BJ (cell line): ENCODE measurements around the gene MROH9. TPM values are rescaled to one million over a fixed set of nuclear protein-coding genes. Genes with fewer than 3 reads are reported as not detected.
A peak's percentile ranks its signal among the peaks of the same experiment; 100 is the strongest.

Experiments used
- CTCF ChIA-PET: fragments of 350-600 bp; formaldehyde crosslinking; extraction: SDS; loops from one replicate; lab custom pipeline; 2021; ENCODE audit warnings: antibody characterized with exemption, inconsistent platforms; lab: Yijun Ruan, JAX
- POLR2A ChIA-PET: fragments of 300-600 bp; sonication (Branson Sonifier 250); formaldehyde crosslinking; extraction: SDS; loops from one replicate; lab custom pipeline; 2021; ENCODE audit warnings: antibody characterized with exemption; lab: Charles Lee
- DNase-seq: peaks from one replicate; pipeline ENCODE4 v3.0.0-alpha.2; 2011; ENCODE audit warnings: low read depth
- H3K27me3 ChIP-seq: 2 replicates; pipeline ENCODE4 v1.6.0; 2011; ENCODE audit warnings: low read length; ENCODE audit not compliant: control insufficient read depth, insufficient read depth
- H3K36me3 ChIP-seq: 2 replicates; pipeline ENCODE4 v1.5.1; 2011; ENCODE audit warnings: low read length; ENCODE audit not compliant: control insufficient read depth, insufficient read depth
- H3K4me3 ChIP-seq: 2 replicates; pipeline ENCODE4 v1.5.1; 2011; ENCODE audit warnings: low read depth, mild to moderate bottlenecking, control low read depth, low read length
- CTCF ChIP-seq: IDR thresholded peaks from 2 replicates; pipeline ENCODE4 v1.5.1; 2011; ENCODE audit warnings: low read depth, mild to moderate bottlenecking, control low read depth, inconsistent platforms, low read length, moderate library complexity; ENCODE audit not compliant: insufficient read depth
- polyA plus RNA-seq: library from polyadenylated mRNA; depleted of rRNA; stranded (reverse); fragments of >200 nt; gene quantifications from 2 replicates; pipeline ENCODE4 v1.2.3, GENCODE V29; 2011

The MROH9 gene
- polyA plus RNA-seq, 1 experiment: 0.10 TPM

DNA sequence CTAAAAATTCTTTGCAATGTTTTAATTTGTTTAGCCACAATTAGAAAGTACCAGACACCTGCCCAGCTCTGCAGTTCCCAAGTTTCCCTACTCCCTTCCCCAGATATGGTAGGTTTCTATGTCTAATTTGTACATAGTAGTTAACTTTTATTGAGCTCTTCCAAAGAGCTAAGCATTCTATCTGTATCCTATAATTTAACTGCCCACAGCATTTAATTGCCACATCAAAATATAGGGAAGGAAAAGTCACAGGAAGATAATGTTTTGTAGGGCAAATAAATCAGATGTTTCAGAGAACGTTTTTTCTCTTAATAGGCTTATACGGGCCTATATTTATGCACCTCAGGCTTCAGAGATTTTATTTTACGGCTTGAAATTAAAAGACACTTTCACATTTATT is 139.7 kb downstream of the MROH9 start:
- Histone ChIP-seq H3K4me3 (no peak overlapping the region), H3K36me3 (no peaks in the 10 kb centered on the region), H3K27me3 (no peaks in the 10 kb centered on the region)
- CTCF ChIA-PET: interaction anchor here (1.2 kb wide), 1 partner anchor 9 kb away, joined by 3 read pairs; no protein-coding TSS in a partner anchor
- DNase-seq: no peak
- TF ChIP-seq CTCF: no peak
- POLR2A ChIA-PET: no interaction called here

GRCh38 chr1:171081314-171081753 is 146.0 kb downstream of the MROH9 start:
- no peak overlapping the region for H3K4me3 ChIP-seq
- POLR2A ChIA-PET: interaction anchor here (0.6 to 1.2 kb wide), 3 partner anchors 141 to 417 kb away, joined by 3 read pairs; partner anchors contain the start of gene PRRX1
- peak; percentile 46 for DNase-seq
- CTCF ChIA-PET: interaction anchor here (0.6 to 2.8 kb wide), 26 partner anchors 11 to 363 kb away, joined by 3 to 49 read pairs (median 4); partner anchors contain the start of gene FMO4
- no peaks in the 10 kb centered on the region for H3K36me3 ChIP-seq
- peak; percentile 42 for TF ChIP-seq CTCF
- H3K27me3 ChIP-seq: no peaks in the 10 kb centered on the region

DNA sequence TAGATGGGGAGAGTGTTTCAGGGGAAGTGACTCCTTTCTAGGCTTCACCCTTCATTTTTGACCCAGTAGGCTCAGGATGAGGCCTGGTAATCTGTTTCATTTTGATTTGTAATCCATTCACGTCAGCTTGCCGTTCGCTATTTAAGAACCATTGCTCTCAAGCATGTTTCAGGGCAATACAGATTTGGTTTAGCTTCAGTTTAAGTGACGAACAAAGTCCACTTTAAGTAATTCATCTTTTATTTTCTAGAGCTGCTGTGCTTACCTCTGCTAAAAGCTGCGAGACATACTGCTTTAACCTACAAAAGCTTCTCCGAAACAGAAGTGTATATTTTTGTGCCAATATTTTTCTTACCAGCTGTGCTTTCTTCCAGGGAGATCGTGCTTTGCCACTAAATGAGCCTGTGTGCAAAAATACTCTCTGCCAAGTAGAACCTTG is 146.4 kb downstream of the MROH9 start:
- DNase-seq: no peak
- POLR2A ChIA-PET: interaction anchor here (0.6 to 1.2 kb wide), 3 partner anchors 141 to 418 kb away, joined by 3 read pairs; partner anchors contain the start of gene PRRX1
- CTCF ChIA-PET: interaction anchor here (0.8 to 2.8 kb wide), 25 partner anchors 10 to 258 kb away, joined by 3 to 49 read pairs (median 5); partner anchors contain the start of gene FMO4
- Histone ChIP-seq H3K27me3 (no peaks in the 10 kb centered on the region), H3K36me3 (no peaks in the 10 kb centered on the region), H3K4me3 (no peak overlapping the region)
- TF ChIP-seq CTCF: no peak

GRCh38 chr1:171082606-171083005 is 147.3 kb downstream of the MROH9 start:
- ChIA-PET CTCF (interaction anchor here (0.8 to 2.8 kb wide), 8 partner anchors 10 to 231 kb away, joined by 3 to 49 read pairs (median 8); partner anchors contain the start of gene FMO4), POLR2A (no interaction called here)
- H3K36me3 ChIP-seq: no peaks in the 10 kb centered on the region
- no peak for TF ChIP-seq CTCF
- no peak for DNase-seq
- no peaks in the 10 kb centered on the region for H3K27me3 ChIP-seq
- H3K4me3 ChIP-seq: no peak overlapping the region

DNA sequence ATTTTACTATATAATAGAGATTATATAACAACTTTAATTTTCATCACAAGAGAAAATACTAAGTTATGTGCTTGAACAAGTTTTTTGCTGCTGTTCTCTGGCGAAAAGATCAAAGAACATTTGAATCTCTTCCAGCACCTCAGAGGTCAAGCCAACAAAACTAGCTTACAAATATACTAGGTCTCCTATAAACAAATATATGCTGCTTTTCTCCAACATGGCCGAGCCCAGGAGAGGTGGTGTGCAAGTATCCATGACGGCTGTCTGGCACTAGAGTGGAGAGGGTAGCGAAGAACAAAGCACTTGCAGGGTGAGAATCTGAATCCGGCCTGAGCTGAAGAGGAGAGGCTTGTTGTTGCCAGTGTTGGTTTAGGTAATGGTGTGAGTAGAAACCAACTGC is 147.9 kb downstream of the MROH9 start:
- Histone ChIP-seq H3K36me3 (no peaks in the 10 kb centered on the region), H3K27me3 (no peaks in the 10 kb centered on the region), H3K4me3 (no peak overlapping the region)
- ChIA-PET POLR2A (no interaction called here), CTCF (interaction anchor here (0.8 kb wide), 1 partner anchor 106 kb away, joined by 3 read pairs; no protein-coding TSS in a partner anchor)
- no peak for DNase-seq
- TF ChIP-seq CTCF: no peak
